ENCODE measurements around the gene C6orf15.

C6orf15 gene

GRCh38 chr6:31130751-31131150, 18.4 kb upstream of the C6orf15 start:
- DNase-seq (ENCODE audit: low spot score) = no peak

- no peak for DNase-seq (ENCODE audit: low spot score)
These were observed 16.8 kb upstream of the C6orf15 start for GRCh38 chr6:31129130-31129529.

GRCh38 chr6:31128093-31128676, 15.8 kb upstream of the C6orf15 start:
- DNase-seq (ENCODE audit: low spot score) = peak; percentile 32

- no peak for DNase-seq (ENCODE audit: low spot score)
These were observed 14.2 kb upstream of the C6orf15 start for GRCh38 chr6:31126396-31127175.

- no peak for DNase-seq (ENCODE audit: low spot score)
These were observed 13.4 kb upstream of the C6orf15 start for GRCh38 chr6:31125586-31126363.

GRCh38 chr6:31125162-31125561, 12.8 kb upstream of the C6orf15 start:
- DNase-seq (ENCODE audit: low spot score) = no peak

GRCh38 chr6:31122791-31123706, 10.7 kb upstream of the C6orf15 start:
- peak; percentile 65 for DNase-seq (ENCODE audit: low spot score)

GRCh38 chr6:31121131-31121790, 8.9 kb upstream of the C6orf15 start:
- DNase-seq (ENCODE audit: low spot score) = no peak

- DNase-seq (ENCODE audit: low spot score) = no peak
These were observed 8.0 kb upstream of the C6orf15 start, which contains the start of gene CDSN for GRCh38 chr6:31120151-31120915. Gene CDSN, minus strand, starts transcription at chr6:31120446. Its CDS starts 27 bp downstream, at chr6:31120419.

- DNase-seq (ENCODE audit: low spot score) = no peak
These were observed 5.8 kb upstream of the C6orf15 start for GRCh38 chr6:31118178-31118577.

GRCh38 chr6:31116661-31117385, 4.4 kb upstream of the C6orf15 start:
- DNase-seq (ENCODE audit: low spot score) = no peak

GRCh38 chr6:31115941-31116560, 3.7 kb upstream of the C6orf15 start:
- no peak for DNase-seq (ENCODE audit: low spot score)

- peak; percentile 50 for DNase-seq (ENCODE audit: low spot score)
These were observed 2.8 kb upstream of the C6orf15 start for GRCh38 chr6:31114970-31115849.

GRCh38 chr6:31114541-31114878, 2.1 kb upstream of the C6orf15 start, which contains the start of gene PSORS1C1:
Gene PSORS1C1, plus strand, starts transcription at chr6:31114800. Its CDS starts 14,833 bp downstream, at chr6:31129633.
- DNase-seq (ENCODE audit: low spot score) = peak; percentile 60

GRCh38 chr6:31113861-31114540, 1.6 kb upstream of the C6orf15 start:
- no peak for DNase-seq (ENCODE audit: low spot score)

- no peak for DNase-seq (ENCODE audit: low spot score)
These were observed 663 bp downstream of the C6orf15 start for GRCh38 chr6:31111712-31112111.

GRCh38 chr6:31110825-31111582, 1.4 kb downstream of the C6orf15 start:
- no peak for DNase-seq (ENCODE audit: low spot score)
